GM12878 (cell line): Measurements from ENCODE around the gene PRKAA1.

Experiments
- HDAC2 ChIP-seq: fragments of 200-600 bp; sonication (generic); IDR thresholded peaks from 2 replicates; pipeline ENCODE4 v1.6.1; 2017
- KDM1A ChIP-seq: fragments of 200-600 bp; sonication (generic); IDR thresholded peaks from 2 replicates; pipeline ENCODE4 v1.6.1; 2016; ENCODE audit warnings: borderline replicate concordance
- NR2C2 ChIP-seq: IDR thresholded peaks from 2 replicates; pipeline ENCODE4 v1.6.1; 2011; ENCODE audit warnings: borderline replicate concordance, low read depth; ENCODE audit not compliant: control insufficient read depth, insufficient read length
- RAD51 ChIP-seq: fragments of 450-650 bp; IDR thresholded peaks from 2 replicates; pipeline ENCODE4 v1.6.1; 2016; ENCODE audit warnings: moderate library complexity, mild to moderate bottlenecking, inconsistent platforms
- RFX5 ChIP-seq: IDR thresholded peaks from 2 replicates; pipeline ENCODE4 v1.6.1; 2011; ENCODE audit warnings: low read depth, low read length, improper control_type of control experiment
- TAF1 ChIP-seq: IDR thresholded peaks from 2 replicates; pipeline ENCODE4 v1.6.1; 2011; ENCODE audit warnings: mild to moderate bottlenecking, low read depth, low read length, borderline replicate concordance
- YY1 ChIP-seq: IDR thresholded peaks from 2 replicates; pipeline ENCODE4 v1.6.1; 2011; ENCODE audit warnings: low read depth, mild to moderate bottlenecking, low read length
- TF ChIP-seq, protein P1 (sequence below): fragments of 450-650 bp; IDR thresholded peaks from 2 replicates; pipeline ENCODE4 v1.6.1; 2016; ENCODE audit warnings: mild to moderate bottlenecking
- TF ChIP-seq, protein P2 (sequence below), 3 experiments: IDR thresholded peaks in 2 of 3; conservative IDR thresholded peaks in 1 of 3; 2 replicates each; pipeline ENCODE4 v1.5.1; 2011; ENCODE audit warnings: low read depth in 3 of 3, low read length in 3 of 3, mild to moderate bottlenecking in 3 of 3, control low read depth in 2 of 3, moderate library complexity in 2 of 3, inconsistent platforms in 1 of 3, mixed read lengths in 1 of 3; ENCODE audit not compliant: control insufficient read depth in 2 of 3, insufficient read depth in 1 of 3; ENCODE audit errors: extremely low read depth in 1 of 3

DNA sequence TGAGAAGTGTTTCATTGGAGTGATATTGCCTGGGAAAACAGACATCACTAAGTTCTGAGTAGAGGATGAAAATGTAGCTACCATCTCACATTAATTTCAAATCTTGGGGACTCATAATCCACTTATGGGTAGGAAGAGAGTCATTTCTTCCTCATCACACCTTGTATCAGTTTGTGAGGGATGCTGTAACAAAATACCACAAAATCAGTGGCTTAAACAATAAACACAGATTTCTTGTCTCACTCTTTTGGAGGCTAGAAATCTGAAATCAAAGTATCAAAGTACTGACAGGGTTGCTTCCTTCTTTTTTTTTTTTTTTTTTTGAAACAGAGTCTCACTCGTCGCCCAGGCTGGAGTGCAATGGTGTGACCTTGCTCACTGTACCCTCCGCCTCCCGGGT, 46.4 kb upstream of the PRKAA1 start:
- TF ChIP-seq, protein P1, sequence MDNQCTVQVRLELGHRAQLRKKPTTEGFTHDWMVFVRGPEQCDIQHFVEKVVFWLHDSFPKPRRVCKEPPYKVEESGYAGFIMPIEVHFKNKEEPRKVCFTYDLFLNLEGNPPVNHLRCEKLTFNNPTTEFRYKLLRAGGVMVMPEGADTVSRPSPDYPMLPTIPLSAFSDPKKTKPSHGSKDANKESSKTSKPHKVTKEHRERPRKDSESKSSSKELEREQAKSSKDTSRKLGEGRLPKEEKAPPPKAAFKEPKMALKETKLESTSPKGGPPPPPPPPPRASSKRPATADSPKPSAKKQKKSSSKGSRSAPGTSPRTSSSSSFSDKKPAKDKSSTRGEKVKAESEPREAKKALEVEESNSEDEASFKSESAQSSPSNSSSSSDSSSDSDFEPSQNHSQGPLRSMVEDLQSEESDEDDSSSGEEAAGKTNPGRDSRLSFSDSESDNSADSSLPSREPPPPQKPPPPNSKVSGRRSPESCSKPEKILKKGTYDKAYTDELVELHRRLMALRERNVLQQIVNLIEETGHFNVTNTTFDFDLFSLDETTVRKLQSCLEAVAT: no peak
- TF ChIP-seq RFX5 (no peak), NR2C2 (no peak), TAF1 (no peak), HDAC2 (no peak), RAD51 (no peak), YY1 (no peak), KDM1A (no peak)
- TF ChIP-seq, protein P2, sequence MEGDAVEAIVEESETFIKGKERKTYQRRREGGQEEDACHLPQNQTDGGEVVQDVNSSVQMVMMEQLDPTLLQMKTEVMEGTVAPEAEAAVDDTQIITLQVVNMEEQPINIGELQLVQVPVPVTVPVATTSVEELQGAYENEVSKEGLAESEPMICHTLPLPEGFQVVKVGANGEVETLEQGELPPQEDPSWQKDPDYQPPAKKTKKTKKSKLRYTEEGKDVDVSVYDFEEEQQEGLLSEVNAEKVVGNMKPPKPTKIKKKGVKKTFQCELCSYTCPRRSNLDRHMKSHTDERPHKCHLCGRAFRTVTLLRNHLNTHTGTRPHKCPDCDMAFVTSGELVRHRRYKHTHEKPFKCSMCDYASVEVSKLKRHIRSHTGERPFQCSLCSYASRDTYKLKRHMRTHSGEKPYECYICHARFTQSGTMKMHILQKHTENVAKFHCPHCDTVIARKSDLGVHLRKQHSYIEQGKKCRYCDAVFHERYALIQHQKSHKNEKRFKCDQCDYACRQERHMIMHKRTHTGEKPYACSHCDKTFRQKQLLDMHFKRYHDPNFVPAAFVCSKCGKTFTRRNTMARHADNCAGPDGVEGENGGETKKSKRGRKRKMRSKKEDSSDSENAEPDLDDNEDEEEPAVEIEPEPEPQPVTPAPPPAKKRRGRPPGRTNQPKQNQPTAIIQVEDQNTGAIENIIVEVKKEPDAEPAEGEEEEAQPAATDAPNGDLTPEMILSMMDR (IDR thresholded peaks at IDR 0.05 in 2 of 3, conservative IDR thresholded peaks at IDR 0.05 in 1 of 3; ENCODE audit: control insufficient read depth in 2 of 3, extremely low read depth in 1 of 3, insufficient read depth in 1 of 3, low read depth in 3 of 3, low read length in 3 of 3): no peak
